Neutrophil (primary cell): ENCODE measurements around the gene ZNF814.
A peak's percentile ranks its signal among the peaks of the same experiment; 100 is the strongest.
"Not testable (repeated sequence)": the region's sequence is repeated elsewhere in the genome, so short reads cannot be mapped to it uniquely, and the experiment has no call there.

ENCODE experiments used
- H3K27ac ChIP-seq: fragments of 200-600 bp; sonication (generic); 2 replicates; pipeline ENCODE4 v1.5.1; 2016; ENCODE audit warnings: mild to moderate bottlenecking, moderate library complexity
- H3K27me3 ChIP-seq: fragments of 200-600 bp; sonication (generic); 2 replicates; pipeline ENCODE4 v1.6.0; 2016; ENCODE audit warnings: mild to moderate bottlenecking
- H3K36me3 ChIP-seq: fragments of 200-600 bp; sonication (generic); 2 replicates; pipeline ENCODE4 v1.5.1; 2017
- H3K4me1 ChIP-seq, 2 experiments: fragments of 200-600 bp in 1 of 2; sonication (generic) in 1 of 2; 1 replicate in 1 of 2; 2 replicates in 1 of 2; pipeline versions ENCODE4 v1.5.1 to v1.6.1; 2013 to 2016; ENCODE audit warnings: low read depth in 1 of 2, low read length in 1 of 2, mild to moderate bottlenecking in 1 of 2, moderate library complexity in 1 of 2; ENCODE audit not compliant: control insufficient read depth in 1 of 2, insufficient read depth in 1 of 2
- H3K4me3 ChIP-seq, 2 experiments: fragments of 200-600 bp in 1 of 2; sonication (generic) in 1 of 2; 1 replicate in 1 of 2; 2 replicates in 1 of 2; pipeline ENCODE4 v1.5.1; 2013 to 2016; ENCODE audit warnings: low read depth in 1 of 2, low read length in 1 of 2, mild to moderate bottlenecking in 1 of 2, moderate library complexity in 1 of 2
- H3K9me3 ChIP-seq: fragments of 200-600 bp; sonication (generic); 2 replicates; pipeline ENCODE4 v1.5.1; 2016
- CTCF ChIP-seq: fragments of 200-600 bp; sonication (generic); IDR thresholded peaks from 2 replicates; pipeline ENCODE4 v1.5.1; 2016; ENCODE audit warnings: antibody characterized with exemption

The ZNF814 gene

GRCh38 chr19:57888107-57888559, 704 bp downstream of the ZNF814 start:
- Histone ChIP-seq H3K4me3 (peak overlapping the region; percentile 52 to 85), H3K9me3 (no peaks in the 10 kb centered on the region), H3K27ac (no peak overlapping the region), H3K36me3 (no peaks in the 10 kb centered on the region), H3K4me1 (peaks cover 7 to 15% of the 10 kb centered on the region in 2 experiments), H3K27me3 (no peaks in the 10 kb centered on the region)
- TF ChIP-seq CTCF = no peak

- no peaks in the 10 kb centered on the region for H3K27me3 ChIP-seq
- no peak overlapping the region for H3K27ac ChIP-seq
- peaks cover 7 to 15% of the 10 kb centered on the region in 2 experiments for H3K4me1 ChIP-seq
- H3K4me3 ChIP-seq = no peak overlapping the region
- no peaks in the 10 kb centered on the region for H3K9me3 ChIP-seq
- no peaks in the 10 kb centered on the region for H3K36me3 ChIP-seq
- TF ChIP-seq CTCF = no peak
Observed at GRCh38 chr19:57887195-57887941, 1.5 kb downstream of the ZNF814 start.

GRCh38 chr19:57886046-57886445, 2.8 kb downstream of the ZNF814 start:
- Histone ChIP-seq H3K36me3 (no peaks in the 10 kb centered on the region), H3K9me3 (no peaks in the 10 kb centered on the region), H3K4me1 (peaks cover 7 to 15% of the 10 kb centered on the region in 2 experiments), H3K4me3 (no peak overlapping the region), H3K27me3 (no peaks in the 10 kb centered on the region), H3K27ac (no peak overlapping the region)
- TF ChIP-seq CTCF = no peak

GRCh38 chr19:57873883-57874799, 14.7 kb downstream of the ZNF814 start:
- H3K4me3 ChIP-seq, H3K27ac ChIP-seq, H3K4me1 ChIP-seq, H3K27me3 ChIP-seq, H3K36me3 ChIP-seq: not testable (repeated sequence)
- H3K9me3 ChIP-seq = peaks cover 22% of the 10 kb centered on the region

- Histone ChIP-seq H3K36me3 (peaks cover 8% of the 10 kb centered on the region), H3K4me3 (no peak overlapping the region), H3K4me1 (no peaks in the 10 kb centered on the region), H3K27me3 (no peaks in the 10 kb centered on the region), H3K9me3 (peaks cover 38% of the 10 kb centered on the region), H3K27ac (no peak overlapping the region)
- TF ChIP-seq CTCF = no peak
Observed at GRCh38 chr19:57872450-57872849, 16.4 kb downstream of the ZNF814 start.

- Histone ChIP-seq H3K9me3 (peaks cover 40% of the 10 kb centered on the region), H3K36me3 (peaks cover 22% of the 10 kb centered on the region), H3K27ac (no peak overlapping the region)
Observed at GRCh38 chr19:57870225-57870624, 18.6 kb downstream of the ZNF814 start.

GRCh38 chr19:57869655-57870054, 19.2 kb downstream of the ZNF814 start:
- not testable (repeated sequence) for H3K4me3 ChIP-seq, H3K27ac ChIP-seq, H3K27me3 ChIP-seq, H3K4me1 ChIP-seq
- Histone ChIP-seq H3K36me3 (peaks cover 28% of the 10 kb centered on the region), H3K9me3 (peaks cover 39% of the 10 kb centered on the region)

More at GRCh38 chr19:57870225-57870624, 18.6 kb downstream of the ZNF814 start:
- no peak for TF ChIP-seq CTCF
- no peak overlapping the region for H3K4me3 ChIP-seq
- H3K4me1 ChIP-seq = no peaks in the 10 kb centered on the region
- H3K27me3 ChIP-seq = no peaks in the 10 kb centered on the region
